Lung (tissue), 12 donors: ENCODE data around the gene XPC. TPM values are rescaled to one million over a fixed set of nuclear protein-coding genes. Genes with fewer than 3 reads are reported as not detected.

ENCODE experiments used
- ATAC-seq: fragments of 200-7000 bp; cut with Tn5 transposase; one replicate; pipeline ENCODE4 v1.9.1; 2020; ENCODE audit warnings: moderate number of reproducible peaks; ENCODE audit not compliant: insufficient read depth, low FRiP score
- DNase-seq, 3 donors: peaks; one replicate each; pipeline ENCODE4 v3.0.0-alpha.2; 2013 to 2017
- H3K27ac ChIP-seq, 2 donors: one replicate each; pipeline ENCODE4 v1.5.1; 2013; ENCODE audit warnings: mild to moderate bottlenecking in 2 of 2, moderate library complexity in 2 of 2, control low read depth in 1 of 2, inconsistent platforms in 1 of 2, low read depth in 1 of 2, low read length in 1 of 2
- H3K27me3 ChIP-seq, 3 donors: one replicate each; pipeline ENCODE4 v1.5.1; 2013; ENCODE audit warnings: low read length in 2 of 3; ENCODE audit not compliant: control insufficient read depth in 3 of 3, insufficient read depth in 3 of 3
- H3K36me3 ChIP-seq, 4 donors: one replicate each; pipeline ENCODE4 v1.5.1; 2013; ENCODE audit warnings: low read length in 4 of 4, mild to moderate bottlenecking in 1 of 4, moderate library complexity in 1 of 4; ENCODE audit not compliant: control insufficient read depth in 4 of 4, insufficient read depth in 4 of 4
- H3K4me1 ChIP-seq, 5 donors: one replicate each; pipeline ENCODE4 v1.5.1; 2013; ENCODE audit warnings: low read length in 5 of 5, mild to moderate bottlenecking in 2 of 5, moderate library complexity in 1 of 5; ENCODE audit not compliant: control insufficient read depth in 5 of 5, insufficient read depth in 5 of 5
- H3K4me3 ChIP-seq: one replicate; pipeline ENCODE4 v1.5.1; 2013; ENCODE audit warnings: mild to moderate bottlenecking, control low read depth, moderate library complexity
- H3K9ac ChIP-seq, 2 donors: one replicate each; pipeline ENCODE4 v1.5.1; 2013; ENCODE audit warnings: low read length in 2 of 2, control low read depth in 1 of 2; ENCODE audit not compliant: insufficient read depth in 1 of 2
- H3K9me3 ChIP-seq, 4 donors: one replicate each; pipeline ENCODE4 v1.5.1; 2013; ENCODE audit warnings: low read length in 3 of 4, mild to moderate bottlenecking in 1 of 4, moderate library complexity in 1 of 4; ENCODE audit not compliant: control insufficient read depth in 4 of 4, insufficient read depth in 3 of 4
- WGBS, 2 donors: extraction: QIAGEN DNeasy Blood & Tissue Kit; methylation state at CpG; one replicate each; pipeline ENCODE4 v1.1.7; 2013; 5-methylcytosine and 5-hydroxymethylcytosine counted together
- polyA plus RNA-seq, 2 donors: library from polyadenylated mRNA; stranded (reverse); fragments of 200-250 nt; gene quantifications; one replicate each; pipeline ENCODE4 v1.2.1, GENCODE V29; 2013
- total RNA-seq, 2 donors: library from RNA; depleted of rRNA in 1 of 2; stranded (reverse); fragments of >200 nt in 1 of 2; gene quantifications; one replicate each; pipeline ENCODE4 v1.2.1, GENCODE V29; 2014 to 2021
- TF ChIP-seq, protein P1 (sequence below): IDR thresholded peaks from 2 replicates; pipeline ENCODE4 v1.5.1; 2012; ENCODE audit warnings: mild to moderate bottlenecking; ENCODE audit errors: control extremely low read depth, extremely low read depth
- donor health status: control.
- donor health status: control.
- donor health status: Bipolar disorder and iron deficiency.
- donor health status: healthy.
- donor health status: DM: yes; HTN: yes; CAD: no.

The XPC gene
- total and polyA plus RNA-seq, 4 donors: 16.4 to 31.9 (median 23.7) TPM

DNA sequence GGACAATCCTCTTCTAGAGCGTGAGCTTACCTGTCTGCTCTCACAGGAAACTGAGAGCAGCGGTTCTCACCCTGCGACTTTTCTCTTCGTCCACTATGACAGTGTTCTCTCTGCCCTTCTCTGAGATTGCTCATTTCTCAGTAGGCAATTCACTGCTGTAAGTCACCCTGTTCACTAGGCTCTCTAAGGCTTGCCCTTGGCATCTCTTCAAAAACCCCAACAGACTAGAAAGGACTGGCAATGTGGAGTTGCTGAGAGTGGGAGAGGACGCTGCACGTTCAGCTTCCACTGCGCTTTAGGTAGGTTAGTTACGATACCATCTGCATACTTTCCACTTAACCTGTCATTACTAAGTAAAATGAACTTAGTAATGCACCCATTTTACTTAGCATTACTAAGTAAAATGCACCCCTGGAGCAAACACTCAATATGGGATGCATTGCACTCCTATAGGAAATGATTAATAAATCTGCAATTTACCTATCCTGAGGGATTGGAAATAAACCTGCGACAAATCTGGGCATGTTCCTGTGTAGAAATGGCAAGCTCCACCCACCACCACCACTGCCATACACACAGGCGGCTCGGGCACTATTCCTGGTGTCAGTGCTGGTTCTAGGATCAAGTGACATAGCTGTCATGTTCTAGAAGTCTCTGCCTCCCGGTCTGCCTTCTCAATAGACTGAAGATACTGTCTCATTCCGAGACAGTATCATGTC is 21.4 kb downstream of the XPC start:
- peaks cover 0 to 6% (median under 1%) of the 10 kb centered on the region in 4 donors for H3K9me3 ChIP-seq
- H3K27ac ChIP-seq: no peak overlapping the region
- no peak overlapping the region for H3K9ac ChIP-seq
- no peaks in the 10 kb centered on the region for H3K27me3 ChIP-seq
- TF ChIP-seq, protein P1, sequence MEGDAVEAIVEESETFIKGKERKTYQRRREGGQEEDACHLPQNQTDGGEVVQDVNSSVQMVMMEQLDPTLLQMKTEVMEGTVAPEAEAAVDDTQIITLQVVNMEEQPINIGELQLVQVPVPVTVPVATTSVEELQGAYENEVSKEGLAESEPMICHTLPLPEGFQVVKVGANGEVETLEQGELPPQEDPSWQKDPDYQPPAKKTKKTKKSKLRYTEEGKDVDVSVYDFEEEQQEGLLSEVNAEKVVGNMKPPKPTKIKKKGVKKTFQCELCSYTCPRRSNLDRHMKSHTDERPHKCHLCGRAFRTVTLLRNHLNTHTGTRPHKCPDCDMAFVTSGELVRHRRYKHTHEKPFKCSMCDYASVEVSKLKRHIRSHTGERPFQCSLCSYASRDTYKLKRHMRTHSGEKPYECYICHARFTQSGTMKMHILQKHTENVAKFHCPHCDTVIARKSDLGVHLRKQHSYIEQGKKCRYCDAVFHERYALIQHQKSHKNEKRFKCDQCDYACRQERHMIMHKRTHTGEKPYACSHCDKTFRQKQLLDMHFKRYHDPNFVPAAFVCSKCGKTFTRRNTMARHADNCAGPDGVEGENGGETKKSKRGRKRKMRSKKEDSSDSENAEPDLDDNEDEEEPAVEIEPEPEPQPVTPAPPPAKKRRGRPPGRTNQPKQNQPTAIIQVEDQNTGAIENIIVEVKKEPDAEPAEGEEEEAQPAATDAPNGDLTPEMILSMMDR: no peak
- H3K4me1 ChIP-seq: no peaks in the 10 kb centered on the region
- no peak for ATAC-seq
- DNase-seq: no peak
- WGBS, 2 donors: 96% methylated on average over 13 of the region's 13 CpGs
- no peak overlapping the region for H3K4me3 ChIP-seq
- peaks cover 44 to 57% (median 54%) of the 10 kb centered on the region in 4 donors for H3K36me3 ChIP-seq

DNA sequence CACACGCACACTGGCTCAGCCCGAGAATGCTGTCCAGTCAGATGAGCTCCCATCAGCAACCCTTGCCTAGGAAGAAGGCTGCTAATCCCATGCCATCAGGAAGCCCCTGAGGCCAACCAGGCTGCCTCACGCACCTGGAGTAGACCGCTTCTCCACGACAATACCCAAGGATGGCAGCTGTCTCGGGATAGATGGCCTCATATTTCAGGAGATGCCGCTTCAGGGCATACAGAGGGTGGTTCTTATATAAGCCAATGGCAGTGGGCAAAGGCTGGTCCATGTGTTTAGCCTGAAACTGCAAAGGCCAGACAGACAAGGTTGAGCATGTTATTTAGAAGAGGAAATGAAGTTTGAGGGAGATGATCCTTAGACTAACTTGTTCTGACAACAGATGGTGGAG is 22.2 kb downstream of the XPC start:
- ATAC-seq: no peak
- TF ChIP-seq, protein P1: no peak
- 97 to 98% methylated on average over 7 of the region's 7 CpGs for WGBS, 2 donors
- no peak overlapping the region for H3K27ac ChIP-seq
- H3K9ac ChIP-seq: no peak overlapping the region
- no peak for DNase-seq
- no peak overlapping the region for H3K4me3 ChIP-seq
- H3K9me3 ChIP-seq: no peaks in the 10 kb centered on the region
- no peaks in the 10 kb centered on the region for H3K4me1 ChIP-seq
- peaks cover 44 to 55% (median 49%) of the 10 kb centered on the region in 4 donors for H3K36me3 ChIP-seq
- no peaks in the 10 kb centered on the region for H3K27me3 ChIP-seq

DNA sequence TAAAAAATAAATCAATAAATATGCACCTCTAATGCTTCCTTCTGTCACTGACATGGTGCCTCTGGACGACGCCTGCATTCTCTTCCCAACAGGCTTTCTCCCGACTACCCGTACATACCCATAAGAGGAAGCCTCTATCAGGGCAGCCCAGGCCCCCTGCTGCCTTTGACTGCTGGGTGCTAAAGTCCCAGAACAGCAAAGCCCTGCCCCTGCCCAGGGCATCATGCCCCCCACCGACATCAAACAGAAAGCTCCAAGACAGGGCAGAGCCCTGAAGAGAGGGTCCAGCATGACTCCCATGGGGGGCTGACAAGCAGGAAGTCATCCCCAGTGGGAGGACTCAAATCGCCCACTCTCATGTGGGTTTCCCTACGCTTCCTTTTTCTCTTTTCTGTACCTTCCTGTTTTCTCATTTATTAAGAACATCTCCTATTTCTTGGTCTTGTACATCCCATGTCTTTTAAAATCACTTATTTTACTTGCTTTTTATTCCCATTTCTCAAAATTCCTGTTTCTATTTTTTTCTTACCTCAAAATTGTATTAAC is 23.4 kb downstream of the XPC start:
- Histone ChIP-seq H3K27me3 (no peaks in the 10 kb centered on the region), H3K9ac (no peak overlapping the region), H3K4me3 (no peak overlapping the region), H3K9me3 (no peaks in the 10 kb centered on the region), H3K36me3 (peaks cover 34 to 48% (median 37%) of the 10 kb centered on the region in 4 donors), H3K4me1 (no peaks in the 10 kb centered on the region), H3K27ac (no peak overlapping the region)
- DNase-seq: no peak
- WGBS, 2 donors: 76 to 81% methylated on average over 7 of the region's 7 CpGs
- ATAC-seq: no peak
- TF ChIP-seq, protein P1: no peak

DNA sequence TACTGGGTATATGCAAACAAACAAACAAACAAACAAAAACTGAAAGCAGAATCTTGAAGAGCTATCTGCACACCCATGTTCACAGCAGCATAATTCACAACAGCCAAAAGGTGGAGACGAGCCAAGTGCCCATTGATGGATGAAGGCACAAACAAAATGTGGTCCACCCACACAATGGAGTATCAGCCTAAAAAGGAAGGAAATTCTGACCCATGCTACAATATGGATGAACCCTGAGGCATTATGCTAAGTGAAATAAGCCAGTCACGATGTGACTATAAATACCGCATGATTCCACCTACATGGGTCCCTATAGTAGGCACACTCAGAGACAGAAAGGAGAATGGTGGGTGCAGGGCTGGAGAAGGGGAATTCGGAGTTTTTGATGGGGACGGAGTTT is 24.1 kb downstream of the XPC start:
- no peak for DNase-seq
- H3K27ac ChIP-seq: no peak overlapping the region
- TF ChIP-seq, protein P1: no peak
- no peaks in the 10 kb centered on the region for H3K9me3 ChIP-seq
- peaks cover 29 to 42% (median 31%) of the 10 kb centered on the region in 4 donors for H3K36me3 ChIP-seq
- ATAC-seq: no peak
- no peaks in the 10 kb centered on the region for H3K27me3 ChIP-seq
- H3K4me1 ChIP-seq: no peaks in the 10 kb centered on the region
- no peak overlapping the region for H3K4me3 ChIP-seq
- H3K9ac ChIP-seq: no peak overlapping the region
- 87 to 91% methylated on average over 5 of the region's 5 CpGs for WGBS, 2 donors
